ENCODE results near the gene ARHGEF7.

The ARHGEF7 gene

DNA sequence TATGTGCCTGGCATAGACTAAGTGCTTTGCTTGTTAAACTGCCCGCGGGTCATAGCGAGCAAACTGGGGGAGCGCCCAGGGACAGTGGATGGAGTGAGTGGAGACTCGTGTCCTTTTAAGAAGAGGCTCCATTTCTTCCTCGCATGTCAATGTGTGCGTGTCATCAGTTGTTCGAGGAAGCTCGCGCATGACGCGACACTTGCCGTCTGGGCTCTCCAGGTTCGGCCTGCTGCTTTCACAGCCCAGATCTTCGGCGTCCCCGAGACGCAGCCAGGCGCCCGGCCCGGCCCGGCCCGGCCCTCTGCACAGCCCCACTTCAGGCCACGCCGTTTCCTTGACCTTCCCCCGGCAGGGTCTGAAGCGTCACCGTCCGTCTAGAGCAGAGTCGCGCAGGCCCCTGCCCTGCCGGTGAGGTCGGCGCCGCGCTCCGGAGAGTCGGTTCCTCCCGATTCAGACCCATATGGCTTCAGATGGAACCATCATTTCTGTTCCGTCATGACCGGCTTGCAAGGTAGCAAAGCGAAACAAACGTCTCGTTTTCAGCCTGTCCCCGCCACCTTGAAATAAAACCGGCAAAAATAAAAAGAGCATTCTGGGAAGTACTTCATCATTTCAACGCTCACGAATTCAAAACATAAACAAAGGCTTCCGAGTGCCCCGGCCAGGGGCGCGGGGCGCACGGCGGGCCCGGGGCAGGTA is 599 bp upstream of the ARHGEF7 start:
- no peak for TF ChIP-seq ZFX (IDR thresholded peaks at IDR 0.05; ENCODE audit: borderline replicate concordance)
- TF ChIP-seq, protein P1, sequence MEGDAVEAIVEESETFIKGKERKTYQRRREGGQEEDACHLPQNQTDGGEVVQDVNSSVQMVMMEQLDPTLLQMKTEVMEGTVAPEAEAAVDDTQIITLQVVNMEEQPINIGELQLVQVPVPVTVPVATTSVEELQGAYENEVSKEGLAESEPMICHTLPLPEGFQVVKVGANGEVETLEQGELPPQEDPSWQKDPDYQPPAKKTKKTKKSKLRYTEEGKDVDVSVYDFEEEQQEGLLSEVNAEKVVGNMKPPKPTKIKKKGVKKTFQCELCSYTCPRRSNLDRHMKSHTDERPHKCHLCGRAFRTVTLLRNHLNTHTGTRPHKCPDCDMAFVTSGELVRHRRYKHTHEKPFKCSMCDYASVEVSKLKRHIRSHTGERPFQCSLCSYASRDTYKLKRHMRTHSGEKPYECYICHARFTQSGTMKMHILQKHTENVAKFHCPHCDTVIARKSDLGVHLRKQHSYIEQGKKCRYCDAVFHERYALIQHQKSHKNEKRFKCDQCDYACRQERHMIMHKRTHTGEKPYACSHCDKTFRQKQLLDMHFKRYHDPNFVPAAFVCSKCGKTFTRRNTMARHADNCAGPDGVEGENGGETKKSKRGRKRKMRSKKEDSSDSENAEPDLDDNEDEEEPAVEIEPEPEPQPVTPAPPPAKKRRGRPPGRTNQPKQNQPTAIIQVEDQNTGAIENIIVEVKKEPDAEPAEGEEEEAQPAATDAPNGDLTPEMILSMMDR (IDR thresholded peaks at IDR 0.05), result no peak
- H3K27ac ChIP-seq, result no peak overlapping the region

DNA sequence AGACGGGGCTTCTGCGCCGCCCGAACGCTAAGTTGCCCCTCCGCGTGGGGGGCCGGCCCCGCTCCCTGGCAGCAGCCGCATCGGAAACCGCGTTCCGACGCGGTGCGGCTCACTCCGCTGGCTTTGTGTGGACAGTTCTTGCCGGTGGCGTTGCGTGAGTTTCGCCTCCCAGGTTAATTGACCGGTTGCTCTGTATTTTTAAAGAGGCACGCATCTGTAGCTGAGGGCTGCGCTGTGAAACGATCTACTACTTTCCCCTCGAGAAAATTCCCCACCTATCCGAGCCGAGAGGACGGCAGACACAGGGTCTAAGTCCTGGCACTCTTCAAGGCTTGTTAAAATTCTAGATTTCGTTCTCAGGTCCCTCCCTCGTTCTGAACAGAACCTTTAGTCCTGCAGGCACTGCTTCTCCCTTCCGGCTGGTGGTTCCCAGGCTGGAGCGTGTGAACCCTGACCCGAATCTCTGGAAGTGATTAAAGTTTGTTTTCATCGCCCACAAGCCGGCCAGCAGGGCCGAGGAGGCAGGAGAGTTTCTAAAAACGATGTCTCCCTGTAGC is 933 bp downstream of the ARHGEF7 start:
- no peak for TF ChIP-seq ZFX (IDR thresholded peaks at IDR 0.05; ENCODE audit: borderline replicate concordance)
- TF ChIP-seq, protein P1 (IDR thresholded peaks at IDR 0.05), result no peak
- no peak overlapping the region for H3K27ac ChIP-seq

DNA sequence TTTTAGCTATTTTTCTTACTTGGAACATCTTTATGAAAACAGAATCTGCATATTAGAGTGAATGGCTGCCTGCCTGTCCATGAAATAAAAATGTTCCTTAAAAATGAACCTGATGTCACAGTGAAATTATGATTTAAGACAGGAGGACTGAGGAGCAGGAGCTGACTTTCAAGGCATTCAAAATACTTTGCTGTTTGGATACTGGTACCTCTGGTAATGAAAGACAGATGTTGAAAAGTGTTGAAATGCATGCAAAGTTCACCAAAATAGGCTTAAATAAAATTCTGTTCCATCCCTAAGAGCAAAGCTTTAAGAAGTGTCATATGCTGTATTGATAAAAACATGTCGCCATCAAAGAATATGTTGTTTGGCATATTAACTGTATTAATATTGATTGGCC is 1.7 kb downstream of the ARHGEF7 start:
- TF ChIP-seq, protein P1 (IDR thresholded peaks at IDR 0.05), result no peak
- no peak for TF ChIP-seq ZFX (IDR thresholded peaks at IDR 0.05; ENCODE audit: borderline replicate concordance)

DNA sequence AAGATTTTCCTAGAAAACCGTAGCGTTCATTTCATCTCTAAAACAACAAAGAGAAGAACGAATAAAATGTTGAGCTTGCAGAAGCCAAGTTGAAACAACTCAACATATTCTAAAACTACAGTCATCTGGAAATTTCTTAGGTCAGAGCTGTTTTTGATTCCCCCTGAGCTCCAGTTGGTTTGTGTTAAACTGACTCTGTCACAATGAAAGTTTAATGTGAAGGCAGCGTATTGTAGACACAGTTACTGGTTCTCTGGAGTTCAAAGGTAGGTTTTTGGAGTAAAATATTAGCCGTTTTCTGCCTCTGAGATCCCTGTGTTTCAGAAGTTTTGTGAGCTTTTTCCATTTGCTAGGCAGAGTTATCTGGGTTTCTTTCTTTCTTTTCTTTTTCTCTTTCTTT is 2.2 kb downstream of the ARHGEF7 start:
- no peak overlapping the region for H3K27ac ChIP-seq
- TF ChIP-seq ZFX (IDR thresholded peaks at IDR 0.05; ENCODE audit: borderline replicate concordance), result no peak
- TF ChIP-seq, protein P1 (IDR thresholded peaks at IDR 0.05), result no peak

More for the DNA sequence above, 1.7 kb downstream of the ARHGEF7 start:
- H3K27ac ChIP-seq, result no peak overlapping the region

DNA sequence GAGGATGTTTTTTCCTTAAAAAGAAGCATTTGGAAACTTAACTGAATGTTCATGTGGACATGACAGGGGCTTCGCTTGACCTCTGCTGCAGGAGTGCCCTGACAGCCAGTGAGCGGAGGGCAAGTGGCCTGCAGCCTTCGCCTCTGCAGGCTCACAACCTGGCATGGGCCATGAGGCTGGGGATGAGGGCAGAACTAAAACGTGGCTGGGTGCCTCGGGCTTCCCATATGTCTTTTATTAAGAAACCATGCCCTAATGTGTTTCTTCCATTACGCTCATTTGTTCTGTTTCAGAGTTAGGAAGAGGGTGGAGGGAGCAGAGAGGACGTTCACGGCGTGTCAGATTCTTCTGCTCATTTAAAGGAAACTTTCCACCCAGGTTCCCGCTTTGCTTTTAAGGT is 2.9 kb downstream of the ARHGEF7 start:
- H3K27ac ChIP-seq, result no peak overlapping the region
- no peak for TF ChIP-seq ZFX (IDR thresholded peaks at IDR 0.05; ENCODE audit: borderline replicate concordance)
- TF ChIP-seq, protein P1 (IDR thresholded peaks at IDR 0.05), result no peak

DNA sequence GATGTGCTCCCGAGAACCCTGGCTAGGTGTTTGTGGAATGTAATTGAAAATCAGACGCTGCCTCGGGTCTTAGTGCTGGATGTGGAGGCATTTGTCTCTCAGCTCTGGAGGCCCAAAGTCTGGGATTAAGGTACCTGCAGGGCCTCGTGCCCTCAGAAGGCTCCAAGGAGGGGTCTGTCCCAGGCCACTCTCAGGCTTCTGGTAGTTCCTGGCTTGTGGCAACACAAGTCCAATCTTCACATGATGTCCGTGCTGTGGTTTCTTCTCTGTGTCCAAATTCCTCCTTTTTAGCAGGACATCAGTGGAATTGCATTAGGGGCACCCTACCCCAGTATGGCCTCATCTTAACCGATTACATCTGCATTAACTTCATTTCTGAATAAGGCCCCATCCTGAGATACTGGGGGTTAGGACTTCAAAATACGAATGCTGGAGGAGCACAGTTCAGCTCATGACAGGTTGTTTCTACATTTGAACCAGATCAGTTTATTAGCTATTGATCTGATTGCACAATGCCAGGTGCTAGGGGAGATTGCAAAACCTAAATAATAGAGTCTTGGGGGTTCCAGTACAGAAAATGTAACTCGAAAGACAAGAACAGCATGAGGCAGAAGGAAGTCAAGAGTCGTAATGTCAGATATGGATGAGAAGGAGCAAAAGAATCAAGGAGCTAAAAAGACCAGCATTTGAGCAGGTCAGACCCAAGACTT is 3.9 kb downstream of the ARHGEF7 start:
- H3K27ac ChIP-seq, result no peak overlapping the region
- no peak for TF ChIP-seq ZFX (IDR thresholded peaks at IDR 0.05; ENCODE audit: borderline replicate concordance)
- TF ChIP-seq, protein P1 (IDR thresholded peaks at IDR 0.05), result no peak

DNA sequence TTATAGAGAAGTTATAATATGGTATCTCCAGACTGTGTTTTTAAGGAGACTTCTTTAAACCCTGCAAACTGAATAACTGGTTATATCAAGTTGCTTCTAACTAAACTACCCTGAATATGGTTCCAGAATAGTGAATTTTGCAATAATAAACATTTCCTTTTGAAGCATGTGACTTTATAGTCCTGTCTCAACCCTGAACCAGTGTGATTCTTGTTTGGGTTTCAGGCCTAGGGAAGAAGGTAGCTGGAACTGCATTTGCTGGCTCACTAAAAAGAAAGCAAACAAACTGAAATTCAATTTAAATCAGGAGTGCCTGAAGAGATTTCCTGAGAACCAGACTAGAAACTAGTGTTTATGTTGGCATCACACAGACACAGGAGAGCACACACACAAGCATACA is 4.9 kb downstream of the ARHGEF7 start:
- no peak for TF ChIP-seq ZFX (IDR thresholded peaks at IDR 0.05; ENCODE audit: borderline replicate concordance)
- TF ChIP-seq, protein P1 (IDR thresholded peaks at IDR 0.05), result no peak

More for the DNA sequence above, 4.9 kb downstream of the ARHGEF7 start:
- no peak overlapping the region for H3K27ac ChIP-seq
